HepG2 (cell line): Measurements from ENCODE around the gene PRM2. TPM values are rescaled to one million over a fixed set of nuclear protein-coding genes. Genes with fewer than 3 reads are reported as not detected.

Source experiments
- BCL6 ChIP-seq: IDR thresholded peaks from 2 replicates; pipeline ENCODE4 v1.6.1; 2016; ENCODE audit warnings: missing genetic modification reagents, missing compliant biosample characterization
- ESRRA ChIP-seq: sonication (generic); formaldehyde crosslinking; IDR thresholded peaks from 2 replicates; pipeline ENCODE4 v1.5.1; 2020; ENCODE audit warnings: mild to moderate bottlenecking, low read depth, missing genetic modification reagents
- IKZF1 ChIP-seq: fragments of 450-650 bp; IDR thresholded peaks from 2 replicates; pipeline ENCODE4 v1.7.1; 2016
- KAT2B ChIP-seq: fragments of 150-350 bp; IDR thresholded peaks from 2 replicates; pipeline ENCODE4 v1.6.1; 2014; ENCODE audit warnings: low read depth, low read length, borderline replicate concordance
- KDM5B ChIP-seq: sonication (generic); formaldehyde crosslinking; IDR thresholded peaks from 2 replicates; pipeline ENCODE4 v1.4.0; 2020; ENCODE audit warnings: missing genetic modification reagents, mild to moderate bottlenecking, borderline replicate concordance
- PITX1 ChIP-seq: sonication (generic); formaldehyde crosslinking; IDR thresholded peaks from 2 replicates; pipeline ENCODE4 v1.5.1; 2020; ENCODE audit warnings: mild to moderate bottlenecking, missing genetic modification reagents
- PRPF4 ChIP-seq: fragments of 200-400 bp; formaldehyde crosslinking; IDR thresholded peaks from 2 replicates; pipeline ENCODE4 v1.6.1; 2016; ENCODE audit warnings: low read length, low read depth; ENCODE audit not compliant: poor library complexity, severe bottlenecking
- RAD51 ChIP-seq: fragments of 450-650 bp; IDR thresholded peaks from 2 replicates; pipeline ENCODE4 v1.6.1; 2016; ENCODE audit warnings: borderline replicate concordance
- SMARCC2 ChIP-seq: fragments of 450-650 bp; IDR thresholded peaks from 2 replicates; pipeline ENCODE4 v1.6.1; 2017; ENCODE audit warnings: antibody characterized with exemption, mild to moderate bottlenecking
- SOX13 ChIP-seq, 3 experiments: fragments of 450-650 bp in 1 of 3; sonication (generic) in 1 of 3; formaldehyde crosslinking in 1 of 3; IDR thresholded peaks in 2 of 3; conservative IDR thresholded peaks in 1 of 3; 2 replicates each; pipeline versions ENCODE4 v1.5.0 to v1.6.1; 2016 to 2020; ENCODE audit warnings: antibody characterized with exemption in 1 of 3, mild to moderate bottlenecking in 1 of 3, missing compliant biosample characterization in 1 of 3, missing genetic modification reagents in 1 of 3, moderate library complexity in 1 of 3
- SRSF1 ChIP-seq: fragments of 200-400 bp; formaldehyde crosslinking; optimal IDR thresholded peaks from 2 replicates; pipeline ENCODE3; 2017; ENCODE audit warnings: mild to moderate bottlenecking, low read depth, low read length, moderate library complexity
- STAT5B ChIP-seq: sonication (generic); formaldehyde crosslinking; IDR thresholded peaks from 2 replicates; pipeline ENCODE4 v1.4.0; 2020; ENCODE audit warnings: missing genetic modification reagents
- TEAD2 ChIP-seq: sonication (generic); formaldehyde crosslinking; IDR thresholded peaks from 2 replicates; pipeline ENCODE4 v1.9.0; 2021; ENCODE audit warnings: missing genetic modification reagents
- U2AF1 ChIP-seq: fragments of 200-400 bp; formaldehyde crosslinking; optimal IDR thresholded peaks from 2 replicates; pipeline ENCODE3; 2017; ENCODE audit warnings: mild to moderate bottlenecking, low read depth, low read length
- XBP1 ChIP-seq: sonication (generic); formaldehyde crosslinking; IDR thresholded peaks from 2 replicates; pipeline ENCODE4 v1.5.0; 2020; ENCODE audit warnings: missing genetic modification reagents
- YY1 ChIP-seq: IDR thresholded peaks from 2 replicates; pipeline ENCODE4 v1.6.1; 2011; ENCODE audit warnings: low read length, low read depth, moderate library complexity, mild to moderate bottlenecking; ENCODE audit not compliant: insufficient read depth, insufficient replicate concordance
- ZBTB8A ChIP-seq: sonication (generic); formaldehyde crosslinking; IDR thresholded peaks from 2 replicates; pipeline ENCODE4 v1.4.0; 2020; ENCODE audit warnings: mild to moderate bottlenecking, low read depth, missing genetic modification reagents, borderline replicate concordance
- ZNF224 ChIP-seq: sonication (generic); formaldehyde crosslinking; IDR thresholded peaks from 2 replicates; pipeline ENCODE4 v1.5.0; 2020; ENCODE audit warnings: mild to moderate bottlenecking, missing genetic modification reagents
- ZNF841 ChIP-seq: sonication (generic); formaldehyde crosslinking; IDR thresholded peaks from 2 replicates; pipeline ENCODE4 v1.8.1; 2023; ENCODE audit warnings: missing genetic modification reagents, borderline replicate concordance
- polyA plus RNA-seq, 8 experiments: library from polyadenylated mRNA; depleted of rRNA in 3 of 8; stranded (reverse) in 7 of 8; unstranded in 1 of 8; fragments of >200 nt; fragmentation: Illumina TruSeq in 4 of 8; extraction: Trizol in 4 of 8; gene quantifications; 2 replicates each; pipeline versions ENCODE4 v1.2.1 to v1.2.3, GENCODE V29; 2011 to 2016; ENCODE audit warnings: low read depth in 4 of 8, missing spikeins in 1 of 8, mixed read lengths in 1 of 8; ENCODE audit not compliant: insufficient read depth in 1 of 8
- total RNA-seq, 5 experiments: library from RNA; depleted of rRNA; stranded (reverse); fragments of >200 nt; fragmentation: Illumina TruSeq; extraction: Trizol; gene quantifications; 2 replicates each; pipeline ENCODE4 v1.2.3, GENCODE V29; 2016; ENCODE audit warnings: low read depth in 1 of 5
- TF ChIP-seq, protein P1 (sequence below): sonication (generic); formaldehyde crosslinking; IDR thresholded peaks from 2 replicates; pipeline ENCODE4 v1.4.0; 2020; ENCODE audit warnings: mild to moderate bottlenecking, missing genetic modification reagents
- TF ChIP-seq, protein P2 (sequence below): IDR thresholded peaks from 2 replicates; pipeline ENCODE4 v1.6.1; 2012; ENCODE audit warnings: inconsistent platforms
- TF ChIP-seq, protein P3 (sequence below): sonication (generic); formaldehyde crosslinking; IDR thresholded peaks from 2 replicates; pipeline ENCODE4 v1.4.0; 2020; ENCODE audit warnings: missing genetic modification reagents, borderline replicate concordance
- TF ChIP-seq, protein P4 (sequence below): sonication (generic); formaldehyde crosslinking; IDR thresholded peaks from 2 replicates; pipeline ENCODE4 v1.4.0; 2020; ENCODE audit warnings: missing genetic modification reagents, borderline replicate concordance
- TF ChIP-seq, protein P5 (sequence below): fragments of 450-650 bp; IDR thresholded peaks from 2 replicates; pipeline ENCODE4 v1.6.1; 2017

PRM2 gene
- total and polyA plus RNA-seq, 2 of the 13 experiments (the other 11 are each of a cell fraction or from before 2014, with no cell fraction given): 0.54 TPM; not detected in 1

DNA sequence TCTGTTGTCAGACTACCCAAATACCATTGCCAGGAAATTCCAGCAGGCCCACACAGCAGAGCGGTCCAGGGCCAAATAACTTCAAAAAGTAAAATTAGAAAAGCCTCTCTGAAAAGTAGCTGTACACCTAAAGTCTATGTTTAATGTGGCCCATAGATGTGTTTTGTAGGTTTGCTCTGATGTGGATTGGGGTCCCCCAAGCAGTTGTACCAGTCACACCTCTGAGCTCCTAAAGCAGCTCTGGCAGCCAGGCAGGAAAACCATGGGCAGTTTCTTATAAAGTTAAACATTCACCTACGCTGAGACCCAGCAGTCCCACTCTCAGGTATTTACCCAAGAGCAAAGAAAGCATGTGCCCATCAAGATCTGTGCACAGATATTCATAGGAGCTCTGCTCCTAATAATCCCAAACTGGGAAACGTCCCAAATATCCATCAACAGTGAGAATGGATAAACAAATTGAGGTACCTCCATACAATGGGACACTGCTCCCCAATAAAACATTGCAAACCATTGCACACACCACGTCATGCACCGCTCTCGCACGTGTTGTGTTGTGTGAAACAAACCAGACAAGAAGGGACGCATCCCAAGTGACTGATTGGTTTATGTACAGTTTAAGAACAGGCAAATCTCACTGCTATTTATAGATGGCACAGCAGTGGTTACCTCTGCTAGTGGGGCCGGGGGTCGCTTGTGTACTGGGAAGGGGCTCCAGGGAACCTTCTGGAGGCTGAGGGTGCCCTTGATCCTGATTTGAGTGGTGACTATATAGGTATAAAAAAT is 20.6 kb upstream of the PRM2 start (continued):
- no peak for TF ChIP-seq SOX13 (IDR thresholded peaks at IDR 0.05)
- TF ChIP-seq SOX13 (CRISPR knock-in tag; conservative IDR thresholded peaks at IDR 0.05 in 1 of 2, IDR thresholded peaks at IDR 0.05 in 1 of 2): no peak; a peak in 2 of 4 replicates
- no peak for TF ChIP-seq TEAD2 (CRISPR knock-in tag)
- TF ChIP-seq BCL6 (CRISPR knock-in tag): peak; percentile 66; the same call in 1 of the 2 replicates
- TF ChIP-seq, protein P1, sequence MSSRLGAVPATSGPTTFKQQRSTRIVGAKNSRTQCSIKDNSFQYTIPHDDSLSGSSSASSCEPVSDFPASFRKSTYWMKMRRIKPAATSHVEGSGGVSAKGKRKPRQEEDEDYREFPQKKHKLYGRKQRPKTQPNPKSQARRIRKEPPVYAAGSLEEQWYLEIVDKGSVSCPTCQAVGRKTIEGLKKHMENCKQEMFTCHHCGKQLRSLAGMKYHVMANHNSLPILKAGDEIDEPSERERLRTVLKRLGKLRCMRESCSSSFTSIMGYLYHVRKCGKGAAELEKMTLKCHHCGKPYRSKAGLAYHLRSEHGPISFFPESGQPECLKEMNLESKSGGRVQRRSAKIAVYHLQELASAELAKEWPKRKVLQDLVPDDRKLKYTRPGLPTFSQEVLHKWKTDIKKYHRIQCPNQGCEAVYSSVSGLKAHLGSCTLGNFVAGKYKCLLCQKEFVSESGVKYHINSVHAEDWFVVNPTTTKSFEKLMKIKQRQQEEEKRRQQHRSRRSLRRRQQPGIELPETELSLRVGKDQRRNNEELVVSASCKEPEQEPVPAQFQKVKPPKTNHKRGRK (CRISPR knock-in tag): no peak
- TF ChIP-seq XBP1 (CRISPR knock-in tag): 0 out of 2 replicates have a peak, but pooled peaks have one; percentile 36
- TF ChIP-seq, protein P2, sequence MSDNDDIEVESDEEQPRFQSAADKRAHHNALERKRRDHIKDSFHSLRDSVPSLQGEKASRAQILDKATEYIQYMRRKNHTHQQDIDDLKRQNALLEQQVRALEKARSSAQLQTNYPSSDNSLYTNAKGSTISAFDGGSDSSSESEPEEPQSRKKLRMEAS: peak; percentile 79
- TF ChIP-seq PITX1 (CRISPR knock-in tag): no peak
- no peak for TF ChIP-seq KAT2B
- peak; percentile 76; the same call in 1 of the 2 replicates for TF ChIP-seq ESRRA
- TF ChIP-seq, protein P3, sequence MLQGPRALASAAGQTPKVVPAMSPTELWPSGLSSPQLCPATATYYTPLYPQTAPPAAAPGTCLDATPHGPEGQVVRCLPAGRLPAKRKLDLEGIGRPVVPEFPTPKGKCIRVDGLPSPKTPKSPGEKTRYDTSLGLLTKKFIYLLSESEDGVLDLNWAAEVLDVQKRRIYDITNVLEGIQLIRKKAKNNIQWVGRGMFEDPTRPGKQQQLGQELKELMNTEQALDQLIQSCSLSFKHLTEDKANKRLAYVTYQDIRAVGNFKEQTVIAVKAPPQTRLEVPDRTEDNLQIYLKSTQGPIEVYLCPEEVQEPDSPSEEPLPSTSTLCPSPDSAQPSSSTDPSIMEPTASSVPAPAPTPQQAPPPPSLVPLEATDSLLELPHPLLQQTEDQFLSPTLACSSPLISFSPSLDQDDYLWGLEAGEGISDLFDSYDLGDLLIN: no peak
- no peak for TF ChIP-seq ZBTB8A (CRISPR knock-in tag)
- TF ChIP-seq RAD51: no peak
- TF ChIP-seq, protein P4, sequence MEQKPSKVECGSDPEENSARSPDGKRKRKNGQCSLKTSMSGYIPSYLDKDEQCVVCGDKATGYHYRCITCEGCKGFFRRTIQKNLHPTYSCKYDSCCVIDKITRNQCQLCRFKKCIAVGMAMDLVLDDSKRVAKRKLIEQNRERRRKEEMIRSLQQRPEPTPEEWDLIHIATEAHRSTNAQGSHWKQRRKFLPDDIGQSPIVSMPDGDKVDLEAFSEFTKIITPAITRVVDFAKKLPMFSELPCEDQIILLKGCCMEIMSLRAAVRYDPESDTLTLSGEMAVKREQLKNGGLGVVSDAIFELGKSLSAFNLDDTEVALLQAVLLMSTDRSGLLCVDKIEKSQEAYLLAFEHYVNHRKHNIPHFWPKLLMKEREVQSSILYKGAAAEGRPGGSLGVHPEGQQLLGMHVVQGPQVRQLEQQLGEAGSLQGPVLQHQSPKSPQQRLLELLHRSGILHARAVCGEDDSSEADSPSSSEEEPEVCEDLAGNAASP (CRISPR knock-in tag): no peak; the same call in 1 of the 2 replicates
- TF ChIP-seq ZNF224 (CRISPR knock-in tag): 0 out of 2 replicates have a peak, but pooled peaks have one; percentile 30
- TF ChIP-seq, protein P5, sequence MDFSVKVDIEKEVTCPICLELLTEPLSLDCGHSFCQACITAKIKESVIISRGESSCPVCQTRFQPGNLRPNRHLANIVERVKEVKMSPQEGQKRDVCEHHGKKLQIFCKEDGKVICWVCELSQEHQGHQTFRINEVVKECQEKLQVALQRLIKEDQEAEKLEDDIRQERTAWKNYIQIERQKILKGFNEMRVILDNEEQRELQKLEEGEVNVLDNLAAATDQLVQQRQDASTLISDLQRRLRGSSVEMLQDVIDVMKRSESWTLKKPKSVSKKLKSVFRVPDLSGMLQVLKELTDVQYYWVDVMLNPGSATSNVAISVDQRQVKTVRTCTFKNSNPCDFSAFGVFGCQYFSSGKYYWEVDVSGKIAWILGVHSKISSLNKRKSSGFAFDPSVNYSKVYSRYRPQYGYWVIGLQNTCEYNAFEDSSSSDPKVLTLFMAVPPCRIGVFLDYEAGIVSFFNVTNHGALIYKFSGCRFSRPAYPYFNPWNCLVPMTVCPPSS: no peak
- no peak for TF ChIP-seq STAT5B (CRISPR knock-in tag)
- no peak for TF ChIP-seq IKZF1
- no peak for TF ChIP-seq YY1
- no peak for TF ChIP-seq SRSF1
- no peak for TF ChIP-seq PRPF4
- no peak; the same call in 1 of the 2 replicates for TF ChIP-seq SMARCC2
- TF ChIP-seq U2AF1: no peak
- no peak for TF ChIP-seq ZNF841
- TF ChIP-seq KDM5B (CRISPR knock-in tag): no peak; the same call in 1 of the 2 replicates
